ENCODE results near the gene SGSM1. TPM values are rescaled to one million over a fixed set of nuclear protein-coding genes. Genes with fewer than 3 reads are reported as not detected.

The SGSM1 gene
- total RNA-seq, 1 experiment from 2014 or later = 4.1 TPM

- Mint-ChIP-seq H3K36me3 (peaks cover 12% of the 10 kb centered on the region), H3K27ac (no peak overlapping the region), H3K4me1 (no peaks in the 10 kb centered on the region), H3K9me3 (peaks cover 11% of the 10 kb centered on the region), H3K4me3 (no peak overlapping the region), H3K27me3 (ENCODE audit: low read depth) (no peaks in the 10 kb centered on the region)
- DNase-seq (ENCODE audit: low spot score) (no peak), ATAC-seq (no peak)
- ChIA-PET CTCF (interaction anchor here (1.4 kb wide), 1 partner anchor 17 kb away, joined by 3 read pairs; no protein-coding TSS in a partner anchor), POLR2A (no interaction called here)
- TF ChIP-seq AFF4 (CRISPR knock-in tag; IDR thresholded peaks at IDR 0.05; ENCODE audit: borderline replicate concordance) = no peak
- TF ChIP-seq E2F1 (CRISPR knock-in tag; IDR thresholded peaks at IDR 0.05) = no peak
- TF ChIP-seq ZSCAN18 (CRISPR knock-in tag; IDR thresholded peaks at IDR 0.05) = no peak
- no peak for TF ChIP-seq KAT7 (CRISPR knock-in tag; IDR thresholded peaks at IDR 0.05; ENCODE audit: borderline replicate concordance)
- no peak for TF ChIP-seq ZBTB21 (CRISPR knock-in tag; IDR thresholded peaks at IDR 0.05; ENCODE audit: borderline replicate concordance)
- TF ChIP-seq NFATC4 (CRISPR knock-in tag; IDR thresholded peaks at IDR 0.05) = no peak
- no peak for TF ChIP-seq ZNF263 (CRISPR knock-in tag; IDR thresholded peaks at IDR 0.05; ENCODE audit: low read depth)
- TF ChIP-seq TP53 (CRISPR knock-in tag; IDR thresholded peaks at IDR 0.05) = no peak
- no peak for TF ChIP-seq FOXJ3 (CRISPR knock-in tag; IDR thresholded peaks at IDR 0.05; ENCODE audit: borderline replicate concordance)
- no peak for TF ChIP-seq ETV6 (CRISPR knock-in tag; IDR thresholded peaks at IDR 0.05)
- no peak for TF ChIP-seq ATF1 (CRISPR knock-in tag; IDR thresholded peaks at IDR 0.05)
- no peak for TF ChIP-seq FOXK1 (CRISPR knock-in tag; IDR thresholded peaks at IDR 0.05)
- no peak for TF ChIP-seq ZNF281 (CRISPR knock-in tag; IDR thresholded peaks at IDR 0.05)
- no peak for TF ChIP-seq NR1H2 (CRISPR knock-in tag; IDR thresholded peaks at IDR 0.05)
- TF ChIP-seq NR3C1 (CRISPR knock-in tag; conservative IDR thresholded peaks at IDR 0.05; ENCODE audit: low read depth) = no peak
- TF ChIP-seq JAZF1 (CRISPR knock-in tag; IDR thresholded peaks at IDR 0.05) = no peak
- no peak for TF ChIP-seq ATF2 (CRISPR knock-in tag; IDR thresholded peaks at IDR 0.05; ENCODE audit: borderline replicate concordance, low read depth)
These were observed 14.0 kb downstream of the SGSM1 start for GRCh38 chr22:24819911-24820461.
